HG03025 (cell line): ENCODE results near the gene STRA6.

Source experiments
- ATAC-seq: cut with Tn5 transposase; IDR thresholded peaks from one replicate; pipeline ENCODE4 v1.9.1; 2021; ENCODE audit warnings: mild to moderate bottlenecking, moderate library complexity; ENCODE audit not compliant: unreplicated experiment, low FRiP score

The STRA6 gene

DNA sequence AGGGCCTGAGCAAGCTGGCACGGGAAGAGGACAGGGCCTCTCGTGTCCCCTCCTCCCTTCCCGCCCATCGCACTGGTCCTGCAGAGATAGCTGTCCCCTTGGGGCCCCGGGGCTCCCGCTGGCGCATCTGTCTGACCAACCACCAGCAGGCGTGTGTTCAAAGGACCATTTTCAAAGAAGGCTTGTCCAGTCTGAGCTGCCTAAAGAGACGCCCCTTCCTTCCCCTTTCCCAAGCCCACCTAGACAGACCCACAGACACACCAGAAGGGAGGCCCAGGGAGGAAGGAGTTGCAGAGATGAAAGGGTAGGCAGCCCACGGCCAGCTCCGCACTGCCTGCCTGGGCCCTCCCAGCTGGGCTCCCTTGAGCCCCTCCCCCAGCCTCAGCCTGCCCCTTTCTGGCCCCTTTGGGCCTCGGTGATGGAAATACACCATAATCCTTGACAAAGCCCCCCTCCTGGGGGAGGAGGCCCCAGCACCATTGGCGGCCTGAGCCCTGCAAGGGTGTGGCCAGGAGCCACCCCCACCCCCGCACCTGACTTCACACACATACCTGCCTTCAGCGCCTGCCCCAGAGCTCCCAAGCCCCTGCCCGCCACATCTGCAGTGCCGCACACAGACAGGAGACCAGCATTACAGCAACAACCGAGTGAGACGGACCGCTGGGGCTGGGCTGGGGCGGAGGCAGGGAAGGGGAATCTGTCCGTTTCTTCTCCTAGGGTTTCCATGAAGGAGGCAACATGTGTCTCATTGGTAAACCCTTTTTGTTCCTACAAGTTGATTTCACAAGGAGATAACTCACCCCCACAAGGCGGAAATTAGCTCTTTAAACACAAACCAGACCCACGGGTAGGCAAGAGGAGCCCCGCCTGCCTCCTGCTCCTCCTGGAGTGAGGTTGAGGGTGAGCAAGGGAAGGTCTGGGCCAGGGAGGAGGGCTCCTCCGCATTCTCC, at the start of gene STRA6:
Gene STRA6 (minus strand): TSS at position 336 of the 950 bp plus-strand sequence. CDS start 520 bp downstream, outside the sequence.
- ATAC-seq, result no peak

DNA sequence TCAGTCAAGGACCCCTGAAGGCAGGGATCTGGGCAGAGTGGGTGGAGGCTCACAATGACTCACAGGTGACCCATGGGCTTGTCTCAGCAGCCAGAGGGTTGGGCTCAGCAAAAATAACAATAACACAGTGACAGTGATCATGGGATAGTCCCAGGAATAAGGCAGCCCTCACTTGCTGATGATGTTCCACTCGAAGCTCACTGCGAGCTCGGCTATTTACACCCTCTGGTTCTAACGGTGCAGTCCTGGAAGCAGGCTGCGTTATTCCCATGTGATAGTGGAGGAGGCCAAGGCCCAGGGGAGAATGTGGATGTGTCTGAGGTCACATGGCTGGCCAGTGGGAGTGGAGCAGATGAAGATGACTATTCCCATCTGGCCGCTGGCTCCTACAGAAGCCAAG, 49.7 kb upstream of the STRA6 start:
- ATAC-seq, result no peak

DNA sequence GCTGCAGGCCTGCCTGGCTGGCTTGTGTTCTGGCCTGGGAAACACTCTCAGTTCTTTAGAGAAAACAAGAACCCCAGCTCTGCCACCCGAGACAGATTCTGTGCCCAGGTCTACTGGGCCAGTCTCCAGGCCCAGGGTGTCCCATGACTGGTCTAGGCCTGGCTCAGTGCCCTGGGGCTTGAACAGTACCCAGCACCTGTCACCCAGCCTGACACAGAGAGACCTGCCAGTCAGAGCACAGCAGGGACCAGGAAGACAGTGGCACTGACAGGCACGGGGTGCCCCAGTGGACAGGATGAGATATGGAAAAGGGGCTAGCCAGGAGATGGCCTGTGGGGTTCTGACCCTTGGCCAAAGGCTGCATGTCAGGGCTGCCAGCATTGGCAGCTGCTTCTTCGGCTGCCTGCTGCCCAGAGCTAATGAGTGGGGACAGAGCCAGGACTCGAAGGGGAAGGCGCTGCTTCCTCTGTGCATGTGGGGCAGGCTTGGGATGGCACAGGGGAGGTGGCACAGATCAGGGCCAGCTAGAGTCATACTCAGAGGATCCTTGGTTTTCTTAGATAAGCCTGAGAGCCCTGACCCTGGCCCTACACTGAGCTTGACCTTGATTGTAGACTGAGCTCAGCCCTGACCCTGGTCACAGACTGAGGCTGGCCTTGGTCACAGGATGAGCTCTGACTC, 48.7 kb upstream of the STRA6 start:
- ATAC-seq, result no peak

GRCh38 chr15:74250266-74250665, 47.7 kb upstream of the STRA6 start:
- no peak for ATAC-seq

DNA sequence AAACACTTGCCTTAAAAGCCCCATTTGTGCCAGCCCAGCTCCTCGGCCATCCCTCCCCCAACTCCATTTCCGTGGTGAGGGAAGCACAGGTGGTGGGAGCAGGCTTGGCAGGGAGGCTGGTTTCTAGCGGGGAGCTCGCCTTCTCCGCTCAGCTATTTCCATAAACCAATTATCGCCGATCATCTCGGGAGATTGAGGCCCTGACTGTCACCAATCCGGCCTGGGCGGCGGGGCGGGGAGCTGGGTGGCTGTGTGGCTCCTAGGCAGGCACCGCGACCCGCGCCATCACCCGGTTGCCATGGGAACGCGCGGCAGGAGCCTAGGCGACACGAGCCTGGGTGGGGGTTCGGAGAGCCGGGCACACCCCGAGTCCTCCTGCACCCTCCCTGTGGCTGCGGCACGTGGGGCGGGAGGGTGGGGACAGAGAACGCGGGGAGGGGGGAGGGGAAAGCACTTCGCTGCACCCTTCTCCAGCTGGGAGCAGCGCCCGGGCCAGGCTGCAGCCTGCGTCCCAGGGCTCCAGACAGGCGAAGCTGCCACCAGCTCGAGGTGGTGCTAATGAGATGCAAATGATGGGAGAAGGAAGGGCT, 42.9 kb upstream of the STRA6 start:
- no peak for ATAC-seq

GRCh38 chr15:74244822-74245341, 42.3 kb upstream of the STRA6 start:
- no peak for ATAC-seq

DNA sequence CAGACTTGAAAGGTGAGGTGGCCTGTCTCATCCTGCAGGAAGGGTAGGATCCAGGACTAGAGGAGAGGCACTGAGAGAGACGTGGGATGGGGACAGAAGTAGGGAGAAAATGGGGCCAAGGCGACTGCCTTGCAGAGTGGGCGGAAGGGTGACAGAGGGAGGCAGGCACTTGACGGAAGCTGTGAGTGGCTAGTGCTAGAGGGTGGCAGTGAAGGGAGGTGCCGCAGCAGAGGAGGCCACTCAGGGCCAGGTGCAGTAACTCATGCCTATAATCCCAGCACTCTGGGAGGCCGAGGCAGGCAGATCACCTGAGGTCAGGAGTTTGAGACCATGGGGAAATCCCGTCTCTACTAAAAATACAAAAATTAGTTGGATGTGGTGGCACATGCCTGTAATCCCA, 40.8 kb upstream of the STRA6 start:
- ATAC-seq, result no peak

- ATAC-seq, result no peak
These were observed 40.0 kb upstream of the STRA6 start for GRCh38 chr15:74242441-74243185.

DNA sequence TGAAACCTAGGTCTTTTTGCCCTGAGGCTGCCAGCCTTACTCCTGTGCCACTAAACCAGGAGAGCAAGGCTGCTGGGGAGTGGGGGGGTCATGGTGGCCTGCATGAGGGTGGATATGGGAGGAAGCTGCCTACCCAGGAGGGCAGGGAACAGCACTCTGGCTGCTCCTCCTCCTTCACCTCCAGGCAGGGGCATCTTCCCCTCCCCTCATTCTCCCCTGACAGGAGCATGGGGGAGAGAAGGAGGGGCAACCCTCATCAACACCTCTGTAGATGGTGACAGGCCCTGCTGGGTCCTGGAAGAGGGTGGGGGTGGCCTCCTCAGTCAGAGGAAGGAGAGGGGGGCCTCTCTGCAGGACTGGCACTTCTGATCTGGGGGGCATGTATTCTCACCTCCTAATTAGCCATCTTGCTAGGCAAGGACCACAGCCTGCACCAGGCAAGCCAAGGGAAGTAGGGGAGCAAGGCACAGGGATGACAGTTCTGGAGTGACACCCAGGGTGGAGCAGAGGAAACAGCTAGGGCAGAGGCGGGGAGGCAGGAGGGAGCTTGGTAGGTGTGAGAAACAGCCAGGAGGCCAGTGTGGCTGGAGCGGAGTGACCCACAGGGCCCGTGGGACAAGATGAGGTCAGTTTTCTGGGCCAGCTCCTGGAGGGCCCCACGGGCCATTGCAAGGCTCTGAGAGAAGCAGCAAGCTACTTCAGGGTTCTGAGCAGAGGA, 38.5 kb upstream of the STRA6 start:
- no peak for ATAC-seq

DNA sequence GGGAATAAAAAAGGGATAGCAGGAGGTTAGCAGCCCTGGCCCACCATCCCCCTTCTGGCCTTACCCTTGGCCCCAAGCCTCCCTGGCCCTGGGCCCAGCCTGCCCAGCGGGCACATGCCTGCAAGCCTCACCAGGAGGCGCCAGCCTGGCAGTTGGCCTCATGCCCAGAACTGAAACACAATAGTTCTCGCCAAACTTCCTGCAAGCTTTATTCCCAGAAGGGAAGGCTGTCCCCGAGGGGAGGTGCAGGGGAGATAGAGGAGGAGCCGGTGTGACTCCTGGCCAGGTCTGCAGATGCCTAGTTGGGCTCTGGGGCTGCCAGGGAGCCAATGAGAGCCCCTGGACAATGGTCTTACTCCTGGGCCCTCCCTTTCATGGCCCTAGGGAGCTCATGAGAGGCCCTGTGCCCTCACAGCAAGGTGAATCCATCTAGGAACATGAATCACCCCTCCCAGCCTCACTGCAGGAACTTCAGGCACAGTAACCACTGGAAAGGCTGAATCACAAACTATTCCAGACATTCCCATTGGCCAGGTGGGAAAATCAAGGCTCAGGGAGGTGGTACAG, 37.5 kb upstream of the STRA6 start:
- no peak for ATAC-seq

DNA sequence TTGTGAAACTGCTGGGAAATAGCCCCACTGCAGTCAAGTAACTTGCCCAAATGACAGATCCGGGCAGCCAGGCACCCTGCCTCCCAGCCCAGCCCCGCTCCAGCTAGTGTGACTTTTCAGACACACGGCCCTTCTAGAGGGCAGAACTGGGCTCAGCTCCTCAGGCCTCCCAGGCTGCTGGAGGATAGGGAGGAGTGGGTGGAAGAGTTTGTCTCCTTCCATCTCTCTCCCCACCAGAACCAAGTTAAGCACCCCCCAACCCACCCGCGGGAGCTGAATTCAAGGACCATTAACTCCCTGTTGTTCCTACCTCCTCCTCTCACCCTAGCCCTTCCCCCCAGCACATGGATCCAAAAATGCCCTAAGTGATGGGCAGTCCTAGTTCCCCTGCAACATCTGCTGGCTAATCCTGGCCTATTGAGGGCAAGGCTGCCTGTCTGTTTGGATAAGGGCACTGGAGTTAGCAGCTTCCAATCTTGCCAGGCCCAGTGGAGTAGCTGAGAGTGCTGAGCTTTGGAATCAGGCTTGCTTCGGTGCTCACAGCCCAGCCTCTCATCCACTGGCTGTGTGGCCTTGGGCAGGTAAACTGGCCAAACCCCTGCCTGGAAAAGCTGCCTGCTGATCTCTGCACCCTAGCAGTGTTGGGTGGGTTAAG, 36.6 kb upstream of the STRA6 start:
- ATAC-seq, result no peak

GRCh38 chr15:74235962-74236361, 33.4 kb upstream of the STRA6 start, which contains the start of gene CCDC33:
CCDC33 (plus strand) TSS chr15:74236326; CDS start chr15:74236720, 394 bp downstream.
- no peak for ATAC-seq

DNA sequence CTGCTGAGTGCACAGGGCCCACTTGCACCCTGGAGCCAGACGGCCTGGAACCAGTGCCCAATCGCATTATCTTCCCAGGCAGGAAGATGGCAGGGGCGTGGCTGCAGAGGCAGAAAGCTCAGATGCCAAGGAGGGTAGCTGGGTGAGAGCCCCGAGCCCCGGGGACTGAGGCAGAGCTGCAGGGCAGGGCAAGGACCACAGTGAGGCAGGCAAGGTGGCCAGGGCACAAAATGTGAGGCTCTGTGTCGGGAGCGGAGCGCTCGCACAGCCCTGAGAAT, 31.9 kb upstream of the STRA6 start:
- ATAC-seq, result no peak

DNA sequence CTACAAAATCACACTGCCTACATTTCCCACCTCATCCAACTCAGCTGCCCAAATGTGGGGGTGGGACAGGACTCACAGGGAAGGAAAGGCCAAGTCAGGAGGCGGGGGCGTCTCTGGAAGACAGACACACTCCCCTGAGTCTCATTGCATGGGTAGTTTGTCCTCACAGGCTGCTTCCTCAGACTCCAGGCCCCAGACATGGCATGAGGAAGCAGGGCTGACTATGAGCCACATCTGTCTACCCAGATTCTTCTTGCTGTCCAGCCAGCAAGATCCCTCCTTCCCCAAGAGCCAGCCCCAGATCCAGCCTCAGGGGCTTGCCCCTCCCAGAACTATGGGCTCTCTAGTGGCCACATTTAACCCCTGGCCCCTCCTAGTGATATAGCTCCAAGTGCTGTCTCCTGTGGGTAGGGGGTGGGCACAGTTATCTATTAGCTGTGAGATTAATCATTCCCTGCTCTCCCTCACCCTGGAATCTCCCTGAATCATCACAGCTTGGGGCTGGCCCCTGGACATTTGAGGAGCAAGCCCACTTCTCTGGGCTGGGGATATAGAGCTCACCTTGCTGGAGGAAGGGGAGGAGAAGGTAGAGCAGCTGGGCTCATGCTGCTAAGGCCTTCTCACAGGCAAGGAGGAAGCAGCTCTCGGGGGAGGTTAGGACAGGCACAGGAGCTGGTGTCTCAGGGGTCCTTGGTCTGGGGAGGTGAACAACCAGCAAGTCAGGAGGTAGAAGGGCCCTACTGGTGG, 31.4 kb upstream of the STRA6 start:
- ATAC-seq, result no peak

DNA sequence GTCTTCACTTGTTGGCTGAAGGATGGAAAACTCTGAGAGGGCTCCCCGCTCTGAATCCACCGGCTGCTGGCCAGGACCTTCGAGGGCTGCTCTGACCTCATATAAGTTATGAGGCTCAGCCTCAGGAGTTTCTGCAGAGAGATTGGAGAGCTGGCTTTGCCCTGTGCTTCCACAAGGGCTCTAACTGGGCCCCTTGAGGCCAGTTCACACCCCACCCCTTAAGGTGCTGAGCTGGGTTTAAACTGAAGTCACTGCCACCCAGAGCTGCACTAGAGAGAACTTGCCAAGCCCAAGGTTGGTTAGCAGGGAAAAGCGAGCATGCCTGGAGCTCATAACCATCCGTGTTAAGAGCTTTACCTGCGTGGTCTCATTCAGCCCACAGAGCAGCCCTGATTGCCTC, 30.8 kb upstream of the STRA6 start:
- ATAC-seq, result no peak

GRCh38 chr15:74231475-74231874, 28.9 kb upstream of the STRA6 start:
- ATAC-seq, result no peak

GRCh38 chr15:74229686-74230085, 27.1 kb upstream of the STRA6 start:
- no peak for ATAC-seq

GRCh38 chr15:74228723-74229081, 26.1 kb upstream of the STRA6 start:
- ATAC-seq, result no peak
